ENCODE data around the gene SBF2.

The SBF2 gene

GRCh38 chr11:9799886-9800285, 494.1 kb downstream of the SBF2 start:
- DNase-seq: no peak

GRCh38 chr11:9797300-9797699, 496.7 kb downstream of the SBF2 start:
- no peak for DNase-seq

- DNase-seq: no peak
Observed at GRCh38 chr11:9796854-9797253, 497.2 kb downstream of the SBF2 start.

- DNase-seq: no peak
Observed at GRCh38 chr11:9796266-9796665, 497.8 kb downstream of the SBF2 start.

- no peak for DNase-seq
Observed at GRCh38 chr11:9790703-9791102, 503.3 kb downstream of the SBF2 start.

- no peak for DNase-seq
Observed at GRCh38 chr11:9789910-9790309, 504.1 kb downstream of the SBF2 start.

GRCh38 chr11:9787981-9788521, 506.0 kb downstream of the SBF2 start:
- DNase-seq: peak in 1 of 14 donors; percentile 7

GRCh38 chr11:9787260-9787659, 506.8 kb downstream of the SBF2 start:
- no peak for DNase-seq

- DNase-seq: no peak
Observed at GRCh38 chr11:9784602-9785315, 509.3 kb downstream of the SBF2 start.

- no peak for DNase-seq
Observed at GRCh38 chr11:9783986-9784385, 510.0 kb downstream of the SBF2 start.

GRCh38 chr11:9780929-9781328, 513.1 kb downstream of the SBF2 start:
- DNase-seq: no peak

- DNase-seq: no peak
Observed at GRCh38 chr11:9777525-9777924, 516.5 kb downstream of the SBF2 start.

- no peak for DNase-seq
Observed at GRCh38 chr11:9777066-9777465, 517.0 kb downstream of the SBF2 start.

GRCh38 chr11:9776203-9776602, 517.8 kb downstream of the SBF2 start:
- no peak for DNase-seq

GRCh38 chr11:9775398-9775779, 518.6 kb downstream of the SBF2 start:
- no peak for DNase-seq

- no peak for DNase-seq
Observed at GRCh38 chr11:9774591-9775397, 519.2 kb downstream of the SBF2 start.

- DNase-seq: no peak
Observed at GRCh38 chr11:9774109-9774508, 519.9 kb downstream of the SBF2 start.

GRCh38 chr11:9773524-9773923, 520.5 kb downstream of the SBF2 start:
- DNase-seq: no peak

- no peak for DNase-seq
Observed at GRCh38 chr11:9772218-9772617, 521.8 kb downstream of the SBF2 start.

- no peak for DNase-seq
Observed at GRCh38 chr11:9771071-9771511, 522.9 kb downstream of the SBF2 start.

GRCh38 chr11:9769621-9770020, 524.4 kb downstream of the SBF2 start:
- no peak for DNase-seq

- no peak for DNase-seq
Observed at GRCh38 chr11:9765320-9766101, 528.5 kb downstream of the SBF2 start.

GRCh38 chr11:9763301-9763700, 530.7 kb downstream of the SBF2 start:
- DNase-seq: no peak

All from C1 segment of cervical spinal cord (tissue), 14 donors.